ENCODE data around the gene DUSP5. TPM values are rescaled to one million over a fixed set of nuclear protein-coding genes. Genes with fewer than 3 reads are reported as not detected.
A peak's percentile ranks its signal among the peaks of the same experiment; 100 is the strongest.
"Not testable (repeated sequence)": the region's sequence is repeated elsewhere in the genome, so short reads cannot be mapped to it uniquely, and the experiment has no call there.

The DUSP5 gene
- total RNA-seq, 1 experiment from 2014 or later, result 1.6 TPM

DNA sequence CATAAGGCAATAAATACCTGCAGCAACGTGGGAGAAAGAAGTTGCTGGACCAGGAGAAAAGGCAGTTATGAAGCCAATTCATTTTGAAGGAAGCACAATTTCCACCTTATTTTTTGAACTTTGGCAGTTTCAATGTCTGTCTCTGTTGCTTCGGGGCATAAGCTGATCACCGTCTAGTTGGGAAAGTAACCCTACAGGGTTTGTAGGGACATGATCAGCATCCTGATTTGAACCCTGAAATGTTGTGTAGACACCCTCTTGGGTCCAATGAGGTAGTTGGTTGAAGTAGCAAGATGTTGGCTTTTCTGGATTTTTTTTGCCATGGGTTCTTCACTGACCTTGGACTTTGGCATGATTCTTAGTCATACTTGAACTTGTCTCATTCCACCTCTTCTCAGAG lies 13.0 kb downstream of the DUSP5 start:
- DNase-seq (ENCODE audit: low spot score), result no peak
- in situ Hi-C loops (cut with HindIII; ENCODE audit: low sequenced_read_pairs), result no loop called here

DNA sequence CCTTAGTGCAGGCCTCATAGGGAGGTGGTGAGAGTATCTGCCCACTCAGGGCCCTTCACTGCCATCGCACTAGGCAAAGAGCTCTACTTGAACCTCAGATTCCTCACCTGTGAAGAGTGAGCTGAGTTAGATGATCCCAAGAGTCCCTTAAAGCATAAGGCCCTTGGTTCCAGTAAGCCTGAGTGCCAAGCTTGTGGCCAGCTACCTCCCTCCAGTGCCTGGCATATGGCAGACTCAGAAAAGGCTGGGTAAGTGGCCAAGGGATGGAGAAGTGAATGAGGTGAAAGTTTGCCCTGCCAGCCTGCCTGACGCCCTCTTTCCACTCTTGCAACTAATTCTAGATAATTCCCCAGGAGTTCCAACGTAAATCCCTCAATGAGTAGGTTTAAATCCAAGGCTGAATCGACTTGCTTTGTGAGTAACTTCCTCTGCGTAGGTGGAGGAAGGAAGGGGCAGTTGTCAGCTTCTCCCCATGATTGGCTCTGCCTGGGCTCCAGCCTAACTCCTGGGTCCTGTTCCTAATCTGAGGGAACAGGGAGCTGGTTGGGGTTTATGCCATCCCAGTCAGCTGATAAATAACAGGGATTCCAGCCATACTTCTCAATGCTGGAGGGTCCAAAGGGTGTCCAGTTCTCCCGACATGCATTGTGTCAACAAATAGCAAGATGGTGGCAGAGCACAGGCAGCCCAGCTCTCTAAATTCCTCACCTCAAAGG lies 14.2 kb downstream of the DUSP5 start:
- peak; percentile 88 for DNase-seq (ENCODE audit: low spot score)
- in situ Hi-C loops (cut with HindIII; ENCODE audit: low sequenced_read_pairs), result no loop called here

DNA sequence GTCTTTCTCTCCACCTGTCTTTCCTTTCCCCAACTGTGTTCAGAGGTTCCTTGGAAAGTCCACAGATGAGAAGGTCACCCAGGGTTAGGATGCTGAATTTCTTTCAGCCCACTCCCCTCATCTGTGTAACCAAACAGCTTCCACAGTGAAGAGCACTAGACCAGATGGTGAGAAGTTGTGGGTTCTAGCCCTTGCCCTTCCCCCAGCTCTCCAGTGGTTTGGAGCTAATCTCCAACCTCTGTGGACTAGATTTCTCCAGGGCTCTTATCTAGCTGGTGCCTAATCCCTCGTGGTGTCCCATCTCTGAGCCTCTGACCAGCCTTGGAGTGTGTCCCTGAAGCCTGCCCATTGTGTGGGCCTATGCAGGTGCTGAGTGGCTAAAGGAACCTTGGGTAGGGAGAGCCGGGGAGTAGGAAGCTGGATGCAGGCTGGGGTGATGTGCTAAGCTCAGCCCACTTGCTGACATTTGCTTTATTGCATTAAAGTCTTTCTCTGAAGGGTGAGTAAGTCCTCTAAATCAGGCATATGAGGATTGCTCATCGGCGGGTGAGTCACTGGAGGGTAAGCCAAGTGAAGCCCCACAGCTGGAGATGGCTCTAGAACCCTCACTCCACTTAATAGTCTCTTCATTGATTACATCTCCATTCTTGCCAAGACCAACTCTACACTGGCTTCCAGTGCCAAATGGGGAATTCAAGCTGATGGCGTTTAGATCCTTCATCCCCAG lies 14.9 kb downstream of the DUSP5 start:
- in situ Hi-C loops (cut with HindIII; ENCODE audit: low sequenced_read_pairs), result no loop called here
- no peak for DNase-seq (ENCODE audit: low spot score)

DNA sequence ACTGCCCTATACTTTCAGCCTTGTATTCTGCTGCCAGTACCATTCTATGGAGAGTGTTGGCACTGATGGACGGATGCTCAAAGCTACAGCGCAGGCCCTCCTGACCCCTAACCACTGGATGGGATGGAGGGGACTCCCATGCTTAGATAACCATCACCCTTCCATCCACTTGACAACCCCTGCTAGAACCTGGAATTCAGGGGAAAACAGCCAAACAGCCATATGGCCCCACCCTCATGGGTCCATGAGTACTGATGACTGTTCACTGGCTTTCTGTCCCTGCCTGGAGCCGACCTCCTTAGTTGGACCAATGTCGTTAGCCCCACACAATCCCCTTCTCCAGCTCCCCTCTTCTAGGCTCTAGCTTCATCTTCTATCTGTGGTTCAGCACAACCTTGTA lies 16.2 kb downstream of the DUSP5 start:
- peak; percentile 46 for DNase-seq (ENCODE audit: low spot score)
- in situ Hi-C loops (cut with HindIII; ENCODE audit: low sequenced_read_pairs), result no loop called here

DNA sequence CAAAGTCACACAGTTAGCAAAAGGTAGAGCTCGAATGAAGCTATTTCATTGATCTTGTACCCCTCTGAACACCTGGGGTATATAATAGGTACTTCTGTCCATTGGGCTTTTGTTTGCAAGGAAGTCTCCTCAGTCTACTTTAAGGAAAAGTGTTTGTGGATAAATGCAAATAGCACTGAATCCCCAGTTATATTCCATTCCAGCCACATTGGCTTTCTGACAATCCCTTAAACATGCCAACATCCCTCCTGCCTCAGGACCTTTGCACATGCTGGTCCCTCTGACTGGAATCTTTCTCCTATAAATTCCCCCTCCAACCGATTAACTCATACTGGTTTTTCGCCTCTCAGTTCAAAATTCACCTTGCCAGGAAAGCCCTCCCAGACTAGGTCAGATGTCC lies 17.1 kb downstream of the DUSP5 start:
- in situ Hi-C loops (cut with HindIII; ENCODE audit: low sequenced_read_pairs), result no loop called here
- DNase-seq (ENCODE audit: low spot score), result no peak

DNA sequence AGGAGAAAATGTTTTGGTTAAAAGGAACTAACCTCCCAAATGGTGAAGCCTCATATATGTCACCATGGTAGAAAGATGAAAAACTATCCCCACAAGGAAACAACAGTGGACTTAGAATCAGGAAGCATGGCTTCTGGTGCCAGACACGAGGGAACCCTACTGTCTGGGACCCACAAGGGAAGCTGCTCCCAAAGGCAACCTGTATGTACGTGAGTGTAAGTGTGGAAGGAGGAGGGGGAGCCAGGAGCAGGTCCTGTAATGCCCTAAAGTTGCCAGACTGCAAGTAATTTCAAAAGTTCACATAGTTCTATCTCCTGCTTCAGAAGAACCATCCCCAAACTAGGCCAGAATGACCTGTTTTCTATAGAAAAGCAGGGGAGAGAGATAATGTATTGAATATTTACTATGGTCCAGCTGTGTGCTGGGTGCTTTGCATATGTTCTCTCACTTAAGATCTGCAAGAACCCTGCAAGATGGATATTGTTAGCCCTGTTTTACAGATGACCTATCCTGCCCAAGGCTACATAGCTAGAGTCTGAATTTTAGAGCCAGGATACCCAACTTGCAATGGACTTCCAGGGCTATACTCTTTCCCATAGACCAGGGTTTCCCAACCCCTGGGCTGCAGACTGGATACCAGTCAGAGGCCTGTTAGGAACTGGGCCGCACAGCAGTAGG lies 19.2 kb downstream of the DUSP5 start:
- no peak for DNase-seq (ENCODE audit: low spot score)
- in situ Hi-C loops (cut with HindIII; ENCODE audit: low sequenced_read_pairs), result no loop called here

DNA sequence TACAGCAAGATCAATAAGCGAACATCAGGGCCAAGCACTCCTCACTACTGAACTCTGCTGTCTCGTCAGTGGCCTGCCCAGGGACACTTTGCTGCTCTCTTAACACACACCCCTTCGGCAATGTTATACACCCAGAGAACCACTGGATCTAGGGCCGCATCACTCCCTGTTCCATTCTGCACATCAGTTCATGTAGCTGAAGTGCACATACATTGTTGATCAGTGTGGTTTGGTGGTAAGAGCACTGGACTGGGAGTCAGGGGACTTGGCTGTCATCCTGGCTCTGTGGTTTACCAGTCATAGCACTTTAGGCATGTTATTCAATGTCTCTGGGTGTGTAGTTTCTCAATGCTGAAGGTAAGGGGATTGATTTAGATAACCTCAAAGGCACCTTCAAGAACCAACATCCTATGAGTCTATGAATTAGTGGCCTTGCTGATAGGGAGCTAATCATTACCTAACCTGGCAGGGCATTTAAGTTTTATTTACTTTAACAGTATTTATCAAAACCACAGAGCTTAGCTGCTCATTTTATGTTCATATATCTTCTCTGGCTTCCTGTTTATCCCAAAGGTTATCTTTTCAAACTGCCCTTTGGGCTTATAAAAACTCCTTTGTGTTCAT lies 24.8 kb downstream of the DUSP5 start:
- no peak for DNase-seq (ENCODE audit: low spot score)
- in situ Hi-C loops (cut with HindIII; ENCODE audit: low sequenced_read_pairs), result no loop called here

DNA sequence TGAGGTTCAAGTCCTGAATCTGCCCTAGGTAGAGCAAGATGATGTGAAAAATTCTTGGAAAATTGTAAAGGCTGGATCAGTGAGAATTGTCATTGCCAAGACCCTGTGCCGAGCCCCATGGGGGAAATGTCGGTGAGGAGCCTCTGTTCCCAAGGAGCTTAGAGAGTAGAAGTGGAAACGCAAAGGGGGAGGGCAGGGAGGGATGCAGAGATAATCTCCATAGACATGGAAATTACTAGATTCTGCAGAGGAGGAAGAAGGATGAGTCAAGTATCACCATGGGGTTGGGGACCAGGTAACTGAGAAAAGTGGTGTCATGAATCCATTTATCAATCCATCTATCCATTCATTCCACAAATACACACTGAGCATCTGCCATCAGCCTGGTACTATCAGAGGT lies 26.0 kb downstream of the DUSP5 start:
- in situ Hi-C loops (cut with HindIII; ENCODE audit: low sequenced_read_pairs), result no loop called here
- DNase-seq (ENCODE audit: low spot score), result no peak

DNA sequence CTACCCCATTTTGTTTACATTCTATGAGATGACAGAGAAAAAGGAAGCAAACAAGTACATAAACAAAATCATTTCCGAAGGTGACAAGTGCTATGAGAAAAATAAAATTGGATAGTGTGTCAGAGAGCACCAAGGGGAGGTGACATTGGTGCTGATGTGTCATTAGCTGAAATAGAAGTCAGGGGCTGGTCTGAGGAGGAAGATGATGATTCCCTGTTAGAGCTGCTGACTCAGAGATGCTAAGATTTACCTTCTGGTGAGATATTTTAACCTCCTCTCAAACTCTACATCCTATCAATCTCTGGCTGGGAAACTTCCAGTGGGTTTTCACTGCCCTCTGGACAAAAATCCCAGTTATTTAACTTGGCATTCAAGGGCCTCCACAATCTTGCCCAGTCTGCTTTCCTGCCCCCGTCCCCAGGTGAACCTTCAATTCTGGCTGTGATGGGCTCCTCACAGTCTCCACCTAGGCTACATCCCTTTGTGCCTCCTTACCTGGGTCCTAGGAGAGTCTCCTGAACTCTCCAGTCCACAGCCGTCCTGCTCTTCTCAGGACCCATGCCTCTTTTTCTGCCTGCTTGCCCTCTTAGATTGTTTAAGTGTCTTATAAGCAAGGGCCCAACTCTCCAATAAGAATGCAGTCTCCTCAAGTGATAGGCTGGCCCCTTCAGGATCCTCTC lies 26.6 kb downstream of the DUSP5 start:
- in situ Hi-C loops (cut with HindIII; ENCODE audit: low sequenced_read_pairs), result no loop called here

DNA sequence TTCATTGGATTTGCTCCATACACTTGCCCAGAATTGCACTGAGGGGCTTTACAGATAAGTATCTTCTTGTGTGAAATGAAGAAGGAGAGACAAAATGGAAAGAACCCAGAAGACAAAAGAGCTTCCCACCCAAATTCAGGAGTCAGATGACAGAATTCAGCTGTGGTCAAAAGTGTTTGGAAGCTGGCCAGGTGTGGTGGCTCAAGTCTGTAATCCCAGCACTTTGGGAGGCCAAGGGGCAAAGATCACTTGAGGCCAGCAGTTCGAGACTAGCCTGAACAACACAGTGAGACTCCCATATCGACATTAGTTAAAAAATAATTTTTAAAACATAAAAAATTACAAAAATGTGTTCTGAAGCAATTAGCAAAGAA lies 27.1 kb downstream of the DUSP5 start:
- in situ Hi-C loops (cut with HindIII; ENCODE audit: low sequenced_read_pairs), result no loop called here
- no peak for DNase-seq (ENCODE audit: low spot score)

More for the DNA sequence above, 26.6 kb downstream of the DUSP5 start:
- DNase-seq (ENCODE audit: low spot score), result no peak

DNA sequence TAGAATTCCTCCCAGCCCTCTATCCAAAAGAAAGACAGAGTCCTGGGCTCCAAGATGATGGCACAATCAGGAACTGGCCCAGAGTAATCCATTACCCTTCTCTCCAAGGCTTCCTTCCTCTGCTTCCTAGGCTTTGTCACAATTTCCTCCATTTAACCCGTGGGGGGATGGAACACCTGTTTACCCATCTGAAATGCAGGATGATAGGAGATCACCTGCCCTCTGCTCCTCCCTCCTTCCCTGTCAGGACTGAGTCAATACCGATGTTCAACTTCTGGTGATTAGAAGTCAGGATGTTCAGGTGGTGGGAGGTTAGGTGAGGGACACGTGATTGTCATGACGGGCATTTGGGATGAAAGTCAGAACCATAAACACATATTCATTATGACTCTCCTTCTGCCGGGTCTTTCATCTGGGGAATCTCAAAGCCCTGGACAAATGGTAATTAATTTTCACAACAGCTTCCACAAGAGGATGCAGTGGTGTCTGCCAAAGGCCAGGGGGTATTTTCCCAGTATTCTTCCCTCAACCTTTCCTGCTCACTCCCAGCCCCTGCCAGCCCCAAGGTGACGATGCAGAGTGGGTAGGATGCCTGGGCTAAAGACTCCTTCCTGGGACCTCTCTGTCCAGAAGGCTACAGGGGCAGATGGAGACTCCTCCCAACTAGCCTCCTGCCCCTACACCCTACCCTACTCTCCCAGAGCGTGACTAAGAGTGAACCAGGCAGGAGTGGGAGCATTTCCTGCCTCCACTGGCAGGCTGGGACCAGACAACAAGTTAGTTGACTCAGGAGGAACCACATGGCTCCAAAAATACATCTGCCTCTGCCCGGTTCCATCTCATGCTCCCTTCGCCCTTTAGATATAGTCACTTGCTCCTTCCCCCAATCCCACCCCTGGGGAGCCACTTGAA lies 27.9 kb downstream of the DUSP5 start:
- in situ Hi-C loops (cut with HindIII; ENCODE audit: low sequenced_read_pairs), result no loop called here
- DNase-seq (ENCODE audit: low spot score), result no peak

DNA sequence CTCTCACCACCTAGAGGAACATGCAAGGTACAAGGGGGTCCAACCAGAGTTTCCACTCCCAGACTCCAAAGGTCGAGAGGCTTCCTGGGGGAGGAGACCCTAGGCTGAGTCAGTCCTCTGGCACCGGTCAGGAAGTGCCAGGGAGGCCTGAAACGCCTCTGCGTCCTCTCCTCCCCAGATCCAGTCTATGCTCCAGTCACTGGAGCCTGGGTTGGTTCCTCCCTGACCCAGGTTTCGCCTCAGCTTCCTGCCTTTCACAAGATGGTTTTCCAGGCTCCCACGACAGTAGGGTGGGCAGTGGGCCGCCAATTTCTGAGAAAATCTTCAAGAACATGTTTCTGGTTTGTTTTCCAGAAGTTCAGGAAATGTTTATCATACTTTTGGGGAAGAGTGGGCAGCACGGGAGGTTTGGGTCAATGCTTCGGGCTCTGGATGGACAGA lies 30.0 kb downstream of the DUSP5 start:
- in situ Hi-C loops (cut with HindIII; ENCODE audit: low sequenced_read_pairs), result no loop called here
- no peak for DNase-seq (ENCODE audit: low spot score)

DNA sequence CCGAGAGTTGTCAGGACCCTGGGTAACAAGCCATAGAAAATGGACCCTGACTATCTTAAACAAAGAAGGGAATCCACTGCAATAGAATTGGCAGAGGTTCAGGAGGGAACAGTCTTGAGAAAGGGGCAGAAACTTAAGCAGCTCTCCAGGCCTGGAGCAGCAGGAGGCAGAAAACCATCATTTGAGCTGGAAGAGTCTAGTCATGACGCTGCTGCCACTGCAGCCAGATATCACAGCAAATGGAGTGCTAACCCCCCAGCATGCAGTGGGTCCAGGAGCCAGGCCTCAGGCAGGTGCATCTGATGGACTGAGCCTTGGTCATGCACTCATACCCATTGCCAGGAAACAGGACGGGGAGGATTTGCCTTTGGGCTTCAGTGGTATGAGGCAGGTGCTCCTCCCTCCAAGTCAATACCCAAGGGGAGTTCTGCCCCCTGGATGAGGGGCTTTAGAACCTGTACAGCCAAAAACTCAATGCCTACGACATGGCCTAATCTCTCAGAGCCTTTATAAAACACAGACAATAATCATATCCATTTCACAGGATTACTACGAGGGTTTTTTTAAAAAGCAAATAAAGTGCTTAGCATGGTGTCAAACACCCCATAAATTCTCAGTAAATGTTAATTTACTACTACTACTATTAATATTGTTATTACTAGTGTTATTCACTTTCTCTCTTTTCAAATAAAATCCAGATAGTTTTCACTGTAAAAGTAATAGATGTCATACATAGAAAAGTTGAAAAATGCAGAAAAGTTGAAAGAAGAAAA lies 30.7 kb downstream of the DUSP5 start:
- in situ Hi-C loops (cut with HindIII; ENCODE audit: low sequenced_read_pairs), result no loop called here
- no peak for DNase-seq (ENCODE audit: low spot score)

DNA sequence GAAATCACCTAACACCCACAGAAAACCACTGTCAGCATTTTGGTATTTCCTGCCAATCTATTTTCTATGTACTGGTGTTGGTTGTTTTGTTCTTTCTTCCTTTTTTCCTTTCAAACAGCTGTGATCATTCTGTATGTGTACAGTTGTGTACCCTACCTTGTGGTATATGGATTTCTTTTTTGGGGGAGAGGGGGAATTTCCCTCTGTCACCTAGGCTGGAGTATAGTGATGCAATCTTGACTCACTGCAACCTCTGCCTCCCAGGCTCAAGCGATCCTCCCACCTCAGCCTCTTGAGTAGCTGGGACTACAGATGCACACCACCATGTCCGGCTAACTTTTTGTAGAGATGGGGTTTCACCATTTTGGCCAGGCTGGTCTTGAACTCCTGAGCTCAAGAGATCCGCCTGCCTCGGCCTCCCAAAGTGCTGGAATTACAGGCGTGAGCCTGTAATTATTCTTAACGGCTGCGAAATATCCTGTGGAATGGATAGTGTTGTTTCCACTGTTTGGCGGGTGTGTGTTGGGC lies 31.4 kb downstream of the DUSP5 start:
- DNase-seq (ENCODE audit: low spot score); in situ Hi-C loops (cut with HindIII; ENCODE audit: low sequenced_read_pairs): not testable (repeated sequence)

DNA sequence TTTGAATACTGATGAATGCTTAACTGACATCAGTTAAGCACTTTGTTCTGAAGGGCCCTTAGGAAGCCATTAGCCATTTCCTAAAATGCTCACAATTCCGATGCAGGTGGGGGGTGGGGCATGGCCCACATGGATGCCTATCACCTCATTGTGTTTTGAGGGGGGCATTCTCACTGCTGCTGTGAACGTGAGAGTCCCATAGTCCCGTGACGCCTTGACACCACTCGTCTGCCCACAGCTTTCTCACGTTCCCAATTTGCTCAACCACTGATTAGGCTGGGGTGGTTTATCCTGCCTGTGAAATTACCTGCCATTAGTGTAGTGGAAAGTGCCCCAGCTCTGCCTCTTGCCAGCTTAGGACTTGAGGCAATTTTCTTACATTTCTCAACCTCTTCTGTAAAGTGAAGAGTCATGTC lies 31.9 kb downstream of the DUSP5 start:
- DNase-seq (ENCODE audit: low spot score), result no peak
- in situ Hi-C loops (cut with HindIII; ENCODE audit: low sequenced_read_pairs), result no loop called here

DNA sequence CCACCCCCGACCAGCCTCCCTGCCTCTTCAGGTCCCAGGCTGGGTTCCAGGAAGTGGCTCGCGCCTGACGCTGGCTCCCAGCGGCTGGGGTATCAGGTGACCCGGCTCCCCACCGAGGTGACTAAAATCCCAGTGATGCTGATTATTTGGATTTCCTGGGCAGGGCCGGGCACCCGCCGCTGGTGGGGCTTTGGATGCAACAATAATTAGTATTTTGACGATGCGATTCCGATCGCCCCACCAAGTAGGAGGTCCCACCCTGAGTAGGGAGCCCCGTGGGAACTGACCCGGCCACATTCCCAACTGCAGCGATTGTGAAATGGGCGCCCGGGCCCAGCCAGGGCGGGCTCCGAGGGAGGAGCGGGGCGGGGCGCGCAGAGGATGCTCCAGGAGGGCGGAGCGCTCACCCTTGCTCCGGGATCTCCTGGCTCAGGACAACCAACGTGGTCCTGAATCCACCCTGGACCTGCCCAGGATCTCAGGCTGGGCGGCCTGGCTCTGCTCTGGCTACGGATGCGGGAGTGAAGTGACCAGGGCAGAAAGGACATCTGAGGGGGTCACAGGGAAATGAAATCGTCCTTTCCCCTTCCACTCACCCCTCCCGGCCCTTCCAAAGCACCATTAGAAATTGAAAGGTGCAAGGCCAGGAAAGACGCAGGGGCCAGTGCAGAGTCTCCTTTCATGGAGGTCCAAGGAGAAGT lies 32.6 kb downstream of the DUSP5 start:
- in situ Hi-C loops (cut with HindIII; ENCODE audit: low sequenced_read_pairs), result no loop called here
- peak; percentile 74 for DNase-seq (ENCODE audit: low spot score)

DNA sequence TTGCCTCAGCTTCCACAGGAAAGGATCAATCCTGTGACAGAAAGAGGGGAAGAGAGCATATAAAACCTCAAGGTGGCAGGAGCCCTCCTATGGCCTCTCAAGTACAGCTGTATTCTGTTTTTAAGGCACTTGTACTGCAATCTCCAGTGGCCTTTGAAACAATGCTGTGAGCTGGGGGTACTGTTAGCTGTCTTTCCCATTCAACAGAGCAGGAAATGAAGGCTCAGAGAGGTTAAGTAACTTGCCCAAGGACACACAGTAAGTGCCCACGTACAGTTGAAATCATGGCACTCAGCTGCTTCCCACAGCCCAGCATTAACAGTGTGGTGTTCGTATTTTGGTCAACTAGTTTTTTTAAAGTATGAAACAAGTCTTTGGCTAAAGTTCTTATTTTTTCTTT lies 34.0 kb downstream of the DUSP5 start:
- DNase-seq (ENCODE audit: low spot score), result no peak
- in situ Hi-C loops (cut with HindIII; ENCODE audit: low sequenced_read_pairs), result no loop called here
